HepG2 (cell line): ENCODE data around the gene TFPI. TPM values are rescaled to one million over a fixed set of nuclear protein-coding genes. Genes with fewer than 3 reads are reported as not detected.
A peak's percentile ranks its signal among the peaks of the same experiment; 100 is the strongest.

Experiments used
- ELF4 ChIP-seq: sonication (generic); formaldehyde crosslinking; IDR thresholded peaks from 2 replicates; pipeline ENCODE4 v1.5.0; 2020; ENCODE audit warnings: missing genetic modification reagents, mild to moderate bottlenecking, moderate library complexity, borderline replicate concordance
- FOXJ3 ChIP-seq: sonication (generic); formaldehyde crosslinking; IDR thresholded peaks from 2 replicates; pipeline ENCODE4 v1.4.0; 2020; ENCODE audit warnings: missing genetic modification reagents, mild to moderate bottlenecking, borderline replicate concordance
- GATAD2A ChIP-seq: IDR thresholded peaks from 2 replicates; pipeline ENCODE4 v1.6.1; 2016
- KDM6A ChIP-seq: IDR thresholded peaks from 2 replicates; pipeline ENCODE4 v1.6.1; 2016; ENCODE audit warnings: low read depth
- MEIS1 ChIP-seq: sonication (generic); formaldehyde crosslinking; IDR thresholded peaks from 2 replicates; pipeline ENCODE4 v1.9.0; 2021; ENCODE audit warnings: mild to moderate bottlenecking, missing genetic modification reagents, moderate library complexity, borderline replicate concordance
- NBN ChIP-seq: fragments of 450-650 bp; conservative IDR thresholded peaks from 2 replicates; pipeline ENCODE4 v1.6.1; 2017
- NR3C1 ChIP-seq: sonication (generic); formaldehyde crosslinking; IDR thresholded peaks from 2 replicates; pipeline ENCODE4 v1.4.0; 2020; ENCODE audit warnings: missing genetic modification reagents
- POLR2AphosphoS2 ChIP-seq: IDR thresholded peaks from 2 replicates; pipeline ENCODE4 v1.6.1; 2011; ENCODE audit warnings: low read depth, low read length, improper control_type of control experiment
- RCOR2 ChIP-seq: IDR thresholded peaks from 2 replicates; pipeline ENCODE4 v1.6.1; 2016; ENCODE audit warnings: missing biosample characterization, missing genetic modification reagents
- SOX5 ChIP-seq: IDR thresholded peaks from 2 replicates; pipeline ENCODE4 v1.6.1; 2016; ENCODE audit warnings: borderline replicate concordance
- YEATS2 ChIP-seq: sonication (generic); formaldehyde crosslinking; IDR thresholded peaks from 2 replicates; pipeline ENCODE4 v1.4.0; 2020; ENCODE audit warnings: missing genetic modification reagents, borderline replicate concordance
- YEATS4 ChIP-seq: sonication (generic); formaldehyde crosslinking; IDR thresholded peaks from 2 replicates; pipeline ENCODE4 v1.4.0; 2020; ENCODE audit warnings: missing genetic modification reagents, borderline replicate concordance
- ZFP62 ChIP-seq: sonication (generic); formaldehyde crosslinking; IDR thresholded peaks from 2 replicates; pipeline ENCODE4 v1.4.0; 2020; ENCODE audit warnings: missing genetic modification reagents
- ZNF124 ChIP-seq: sonication (generic); formaldehyde crosslinking; IDR thresholded peaks from 2 replicates; pipeline ENCODE4 v1.4.0; 2020; ENCODE audit warnings: missing genetic modification reagents
- ZNF33B ChIP-seq: sonication (generic); formaldehyde crosslinking; IDR thresholded peaks from 2 replicates; pipeline ENCODE4 v1.5.1; 2020; ENCODE audit warnings: mild to moderate bottlenecking, missing genetic modification reagents
- ZNF350 ChIP-seq: sonication (generic); formaldehyde crosslinking; IDR thresholded peaks from 2 replicates; pipeline ENCODE4 v1.4.0; 2020; ENCODE audit warnings: mild to moderate bottlenecking, low read depth, missing genetic modification reagents, borderline replicate concordance
- ZNF567 ChIP-seq: sonication (generic); formaldehyde crosslinking; IDR thresholded peaks from 2 replicates; pipeline ENCODE4 v1.8.1; 2023; ENCODE audit warnings: mild to moderate bottlenecking, missing genetic modification reagents, borderline replicate concordance
- ZNF782 ChIP-seq: sonication (generic); formaldehyde crosslinking; IDR thresholded peaks from 2 replicates; pipeline ENCODE4 v1.4.0; 2020; ENCODE audit warnings: missing genetic modification reagents, mild to moderate bottlenecking, borderline replicate concordance
- polyA plus RNA-seq, 8 experiments: library from polyadenylated mRNA; depleted of rRNA in 3 of 8; stranded (reverse) in 7 of 8; unstranded in 1 of 8; fragments of >200 nt; fragmentation: Illumina TruSeq in 4 of 8; extraction: Trizol in 4 of 8; gene quantifications; 2 replicates each; pipeline versions ENCODE4 v1.2.1 to v1.2.3, GENCODE V29; 2011 to 2016; ENCODE audit warnings: low read depth in 4 of 8, missing spikeins in 1 of 8, mixed read lengths in 1 of 8; ENCODE audit not compliant: insufficient read depth in 1 of 8
- total RNA-seq, 5 experiments: library from RNA; depleted of rRNA; stranded (reverse); fragments of >200 nt; fragmentation: Illumina TruSeq; extraction: Trizol; gene quantifications; 2 replicates each; pipeline ENCODE4 v1.2.3, GENCODE V29; 2016; ENCODE audit warnings: low read depth in 1 of 5
- TF ChIP-seq, protein P1 (sequence below): sonication (generic); formaldehyde crosslinking; IDR thresholded peaks from 2 replicates; pipeline ENCODE4 v1.4.0; 2020; ENCODE audit warnings: missing genetic modification reagents
- TF ChIP-seq, protein P2 (sequence below), 2 experiments: fragments of 450-650 bp in 1 of 2; sonication (generic) in 1 of 2; formaldehyde crosslinking in 1 of 2; IDR thresholded peaks; 2 replicates each; pipeline versions ENCODE4 v1.6.1 to v1.8.0; 2016 to 2022; ENCODE audit warnings: antibody characterized with exemption in 1 of 2, mild to moderate bottlenecking in 1 of 2, missing genetic modification reagents in 1 of 2

The TFPI gene
- total and polyA plus RNA-seq, 2 of the 13 experiments (the other 11 are each of a cell fraction or from before 2014, with no cell fraction given): 301 to 436 TPM

DNA sequence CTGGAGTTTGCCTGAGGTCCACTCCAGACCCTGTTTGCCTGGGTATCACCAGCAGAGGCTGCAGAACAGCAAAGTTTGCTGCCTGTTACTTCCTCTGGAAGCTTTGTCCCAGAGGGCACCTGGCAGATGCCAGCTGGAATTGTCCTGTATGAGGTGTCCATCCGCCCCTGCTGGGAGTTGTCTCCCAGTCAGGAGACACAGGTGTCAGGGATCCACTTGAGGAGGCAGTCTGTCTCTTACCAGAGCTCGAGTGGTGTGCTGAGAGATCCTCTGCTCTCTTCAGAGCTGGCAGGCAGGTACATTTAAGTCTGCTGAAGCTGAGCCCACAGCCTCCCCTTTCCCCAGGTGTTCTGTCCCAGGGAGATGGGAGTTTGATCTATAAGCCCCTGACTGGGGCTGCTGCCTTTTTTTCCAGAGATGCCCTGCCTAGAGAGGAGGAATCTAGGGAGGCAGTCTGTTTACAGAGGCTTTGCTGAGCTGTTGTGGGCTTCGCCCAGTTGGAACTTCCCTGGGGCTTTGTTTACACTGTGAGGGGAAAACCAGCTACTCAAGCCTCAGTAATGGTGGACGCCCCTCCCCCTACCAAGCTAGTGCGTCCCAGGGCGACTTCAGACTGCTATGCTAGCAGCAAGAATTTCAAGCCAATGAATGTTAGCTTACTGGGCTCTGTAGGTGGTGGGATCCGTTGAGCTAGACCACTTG, 34.7 kb downstream of the TFPI start (continued):
- TF ChIP-seq, protein P1, sequence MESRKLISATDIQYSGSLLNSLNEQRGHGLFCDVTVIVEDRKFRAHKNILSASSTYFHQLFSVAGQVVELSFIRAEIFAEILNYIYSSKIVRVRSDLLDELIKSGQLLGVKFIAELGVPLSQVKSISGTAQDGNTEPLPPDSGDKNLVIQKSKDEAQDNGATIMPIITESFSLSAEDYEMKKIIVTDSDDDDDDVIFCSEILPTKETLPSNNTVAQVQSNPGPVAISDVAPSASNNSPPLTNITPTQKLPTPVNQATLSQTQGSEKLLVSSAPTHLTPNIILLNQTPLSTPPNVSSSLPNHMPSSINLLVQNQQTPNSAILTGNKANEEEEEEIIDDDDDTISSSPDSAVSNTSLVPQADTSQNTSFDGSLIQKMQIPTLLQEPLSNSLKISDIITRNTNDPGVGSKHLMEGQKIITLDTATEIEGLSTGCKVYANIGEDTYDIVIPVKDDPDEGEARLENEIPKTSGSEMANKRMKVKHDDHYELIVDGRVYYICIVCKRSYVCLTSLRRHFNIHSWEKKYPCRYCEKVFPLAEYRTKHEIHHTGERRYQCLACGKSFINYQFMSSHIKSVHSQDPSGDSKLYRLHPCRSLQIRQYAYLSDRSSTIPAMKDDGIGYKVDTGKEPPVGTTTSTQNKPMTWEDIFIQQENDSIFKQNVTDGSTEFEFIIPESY (CRISPR knock-in tag): no peak
- TF ChIP-seq GATAD2A (CRISPR knock-in tag): peak; percentile 63; the same call in 1 of the 2 replicates
- TF ChIP-seq ZNF350 (CRISPR knock-in tag): 0 out of 2 replicates have a peak, but pooled peaks have one; percentile 38
- no peak for TF ChIP-seq ZNF567 (CRISPR knock-in tag)
- TF ChIP-seq YEATS2 (CRISPR knock-in tag): 0 out of 2 replicates have a peak, but pooled peaks have one; percentile 22
- no peak for TF ChIP-seq ZNF124 (CRISPR knock-in tag)
- no peak for TF ChIP-seq MEIS1 (CRISPR knock-in tag)
- peak; percentile 35; the same call in 1 of the 2 replicates for TF ChIP-seq YEATS4
- TF ChIP-seq NR3C1: no peak
- TF ChIP-seq ZNF33B (CRISPR knock-in tag): no peak
- no peak for TF ChIP-seq ELF4 (CRISPR knock-in tag)
- TF ChIP-seq POLR2AphosphoS2: 0 out of 2 replicates have a peak, but pooled peaks have one; percentile 42
- TF ChIP-seq FOXJ3: peak; percentile 24; the same call in 1 of the 2 replicates
- no peak for TF ChIP-seq ZNF782
- no peak; the same call in 1 of the 2 replicates for TF ChIP-seq SOX5 (CRISPR knock-in tag)
- TF ChIP-seq, protein P2, sequence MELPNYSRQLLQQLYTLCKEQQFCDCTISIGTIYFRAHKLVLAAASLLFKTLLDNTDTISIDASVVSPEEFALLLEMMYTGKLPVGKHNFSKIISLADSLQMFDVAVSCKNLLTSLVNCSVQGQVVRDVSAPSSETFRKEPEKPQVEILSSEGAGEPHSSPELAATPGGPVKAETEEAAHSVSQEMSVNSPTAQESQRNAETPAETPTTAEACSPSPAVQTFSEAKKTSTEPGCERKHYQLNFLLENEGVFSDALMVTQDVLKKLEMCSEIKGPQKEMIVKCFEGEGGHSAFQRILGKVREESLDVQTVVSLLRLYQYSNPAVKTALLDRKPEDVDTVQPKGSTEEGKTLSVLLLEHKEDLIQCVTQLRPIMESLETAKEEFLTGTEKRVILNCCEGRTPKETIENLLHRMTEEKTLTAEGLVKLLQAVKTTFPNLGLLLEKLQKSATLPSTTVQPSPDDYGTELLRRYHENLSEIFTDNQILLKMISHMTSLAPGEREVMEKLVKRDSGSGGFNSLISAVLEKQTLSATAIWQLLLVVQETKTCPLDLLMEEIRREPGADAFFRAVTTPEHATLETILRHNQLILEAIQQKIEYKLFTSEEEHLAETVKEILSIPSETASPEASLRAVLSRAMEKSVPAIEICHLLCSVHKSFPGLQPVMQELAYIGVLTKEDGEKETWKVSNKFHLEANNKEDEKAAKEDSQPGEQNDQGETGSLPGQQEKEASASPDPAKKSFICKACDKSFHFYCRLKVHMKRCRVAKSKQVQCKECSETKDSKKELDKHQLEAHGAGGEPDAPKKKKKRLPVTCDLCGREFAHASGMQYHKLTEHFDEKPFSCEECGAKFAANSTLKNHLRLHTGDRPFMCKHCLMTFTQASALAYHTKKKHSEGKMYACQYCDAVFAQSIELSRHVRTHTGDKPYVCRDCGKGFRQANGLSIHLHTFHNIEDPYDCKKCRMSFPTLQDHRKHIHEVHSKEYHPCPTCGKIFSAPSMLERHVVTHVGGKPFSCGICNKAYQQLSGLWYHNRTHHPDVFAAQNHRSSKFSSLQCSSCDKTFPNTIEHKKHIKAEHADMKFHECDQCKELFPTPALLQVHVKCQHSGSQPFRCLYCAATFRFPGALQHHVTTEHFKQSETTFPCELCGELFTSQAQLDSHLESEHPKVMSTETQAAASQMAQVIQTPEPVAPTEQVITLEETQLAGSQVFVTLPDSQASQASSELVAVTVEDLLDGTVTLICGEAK (IDR thresholded peaks at IDR 0.05): no peak
- TF ChIP-seq, protein P2 (CRISPR knock-in tag; IDR thresholded peaks at IDR 0.05): no peak
- TF ChIP-seq NBN: no peak
- no peak for TF ChIP-seq KDM6A (CRISPR knock-in tag)
- TF ChIP-seq ZFP62: no peak
- no peak for TF ChIP-seq RCOR2 (CRISPR knock-in tag)
